ENCODE results near the gene OPCML. TPM values are rescaled to one million over a fixed set of nuclear protein-coding genes. Genes with fewer than 3 reads are reported as not detected.
"Not testable (repeated sequence)": the region's sequence is repeated elsewhere in the genome, so short reads cannot be mapped to it uniquely, and the experiment has no call there.

The OPCML gene
- total RNA-seq, 1 donor, result not detected

DNA sequence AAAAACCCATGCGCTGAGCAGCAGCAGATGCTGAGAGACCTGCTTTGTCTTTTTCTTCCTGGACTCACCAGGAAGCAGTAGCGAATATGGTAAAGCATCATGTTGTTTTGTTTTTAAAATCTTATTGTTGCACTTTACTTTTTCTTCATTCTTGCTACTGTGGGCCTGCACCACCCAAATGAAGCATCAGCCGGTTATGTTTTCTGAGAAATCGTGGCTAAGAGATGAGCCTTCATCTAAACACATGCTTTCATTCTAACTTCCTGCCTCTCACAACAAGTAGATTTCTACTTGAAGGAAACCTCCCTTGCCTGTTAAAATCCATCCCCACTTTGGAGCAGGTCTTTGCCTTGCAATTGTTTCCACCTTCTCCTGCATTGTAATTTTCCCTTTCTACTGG is 1136.0 kb downstream of the OPCML start:
- no peak overlapping the region for H3K4me3 ChIP-seq (ENCODE audit: low read depth, low read length)

DNA sequence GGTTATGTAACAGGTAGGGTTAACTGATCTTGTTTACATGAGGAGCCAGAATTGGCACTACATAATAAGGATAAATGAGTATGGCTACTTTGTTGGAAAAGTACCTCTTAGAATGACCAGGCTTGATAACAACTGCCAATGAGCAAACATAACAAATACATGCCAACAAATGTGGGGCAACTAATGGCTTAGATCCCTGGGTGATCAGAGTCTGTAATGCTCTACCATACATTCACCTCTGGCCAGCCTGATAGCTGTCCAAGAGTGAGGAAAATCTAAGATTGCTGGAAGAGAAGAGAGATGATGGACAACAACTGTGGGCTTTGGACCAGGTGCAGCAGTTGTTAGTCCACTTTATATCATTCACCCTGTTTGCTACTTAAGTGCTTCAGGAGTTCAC is 1136.9 kb downstream of the OPCML start:
- no peak overlapping the region for H3K4me3 ChIP-seq (ENCODE audit: low read depth, low read length)
- no peak for DNase-seq (ENCODE audit: low read depth)
- TF ChIP-seq, protein P1, sequence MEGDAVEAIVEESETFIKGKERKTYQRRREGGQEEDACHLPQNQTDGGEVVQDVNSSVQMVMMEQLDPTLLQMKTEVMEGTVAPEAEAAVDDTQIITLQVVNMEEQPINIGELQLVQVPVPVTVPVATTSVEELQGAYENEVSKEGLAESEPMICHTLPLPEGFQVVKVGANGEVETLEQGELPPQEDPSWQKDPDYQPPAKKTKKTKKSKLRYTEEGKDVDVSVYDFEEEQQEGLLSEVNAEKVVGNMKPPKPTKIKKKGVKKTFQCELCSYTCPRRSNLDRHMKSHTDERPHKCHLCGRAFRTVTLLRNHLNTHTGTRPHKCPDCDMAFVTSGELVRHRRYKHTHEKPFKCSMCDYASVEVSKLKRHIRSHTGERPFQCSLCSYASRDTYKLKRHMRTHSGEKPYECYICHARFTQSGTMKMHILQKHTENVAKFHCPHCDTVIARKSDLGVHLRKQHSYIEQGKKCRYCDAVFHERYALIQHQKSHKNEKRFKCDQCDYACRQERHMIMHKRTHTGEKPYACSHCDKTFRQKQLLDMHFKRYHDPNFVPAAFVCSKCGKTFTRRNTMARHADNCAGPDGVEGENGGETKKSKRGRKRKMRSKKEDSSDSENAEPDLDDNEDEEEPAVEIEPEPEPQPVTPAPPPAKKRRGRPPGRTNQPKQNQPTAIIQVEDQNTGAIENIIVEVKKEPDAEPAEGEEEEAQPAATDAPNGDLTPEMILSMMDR (IDR thresholded peaks at IDR 0.05; ENCODE audit: insufficient read depth, low read depth, low read length), result no peak

More for the DNA sequence above, 1136.0 kb downstream of the OPCML start:
- no peak for DNase-seq (ENCODE audit: low read depth)
- TF ChIP-seq, protein P1 (IDR thresholded peaks at IDR 0.05; ENCODE audit: insufficient read depth, low read depth, low read length), result no peak

DNA sequence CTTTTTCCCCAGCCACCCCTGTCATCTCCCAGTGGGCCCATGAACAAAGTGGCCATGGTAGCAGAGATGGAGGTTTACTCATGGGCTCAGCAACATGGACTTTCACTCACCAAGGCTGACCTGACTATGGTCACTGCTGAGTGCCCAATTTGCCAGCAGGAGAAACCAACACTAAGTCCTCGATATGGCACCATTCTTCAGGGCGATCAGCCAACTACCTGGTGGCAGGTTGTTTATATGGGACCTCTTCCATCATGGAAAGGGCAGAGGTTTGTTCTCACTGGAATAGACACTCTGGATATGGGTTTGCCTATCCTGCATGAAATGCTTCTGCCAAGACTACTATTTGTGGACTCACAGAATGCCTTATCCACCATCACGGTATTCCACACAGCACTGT is 1152.8 kb downstream of the OPCML start:
- no peak for DNase-seq (ENCODE audit: low read depth)
- TF ChIP-seq, protein P1 (IDR thresholded peaks at IDR 0.05; ENCODE audit: insufficient read depth, low read depth, low read length), result no peak
- H3K4me3 ChIP-seq (ENCODE audit: low read depth, low read length), result no peak overlapping the region

DNA sequence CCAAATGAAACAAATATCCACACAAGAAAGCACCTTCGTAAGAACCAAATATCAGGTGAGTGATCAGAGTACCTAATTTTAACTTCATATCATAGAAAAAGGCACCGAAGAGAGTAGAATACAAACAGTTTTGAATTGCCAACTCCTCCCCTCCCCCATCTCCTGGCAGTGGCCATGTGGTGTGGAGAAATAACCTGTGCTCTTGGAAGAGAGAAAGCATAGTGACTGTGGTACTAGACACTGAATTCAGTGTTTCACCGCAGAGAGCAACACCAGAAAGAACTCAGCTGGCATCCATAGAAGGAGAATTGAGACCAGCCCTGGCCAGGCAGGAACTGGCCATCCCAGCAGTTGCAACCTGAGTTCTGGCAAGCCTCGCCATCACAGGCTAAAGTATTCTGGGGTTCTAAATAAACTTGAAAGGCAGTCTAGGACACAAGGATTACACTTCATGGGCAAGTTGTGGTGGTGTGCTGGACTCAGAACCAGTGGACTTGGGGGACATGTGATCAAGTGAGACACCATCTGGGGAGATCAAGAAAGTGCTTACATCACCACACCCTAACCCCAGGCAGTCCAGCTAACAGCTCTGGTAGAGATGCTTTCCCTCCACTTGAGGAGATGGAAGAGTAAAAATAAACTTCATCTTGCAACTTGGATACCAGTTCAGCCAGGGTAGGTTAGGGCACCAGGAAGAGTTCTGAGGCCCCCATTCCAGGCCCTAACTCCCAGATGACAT is 1158.7 kb downstream of the OPCML start:
- TF ChIP-seq, protein P1 (IDR thresholded peaks at IDR 0.05; ENCODE audit: insufficient read depth, low read depth, low read length), result no peak
- DNase-seq (ENCODE audit: low read depth), result no peak
- no peak overlapping the region for H3K4me3 ChIP-seq (ENCODE audit: low read depth, low read length)

DNA sequence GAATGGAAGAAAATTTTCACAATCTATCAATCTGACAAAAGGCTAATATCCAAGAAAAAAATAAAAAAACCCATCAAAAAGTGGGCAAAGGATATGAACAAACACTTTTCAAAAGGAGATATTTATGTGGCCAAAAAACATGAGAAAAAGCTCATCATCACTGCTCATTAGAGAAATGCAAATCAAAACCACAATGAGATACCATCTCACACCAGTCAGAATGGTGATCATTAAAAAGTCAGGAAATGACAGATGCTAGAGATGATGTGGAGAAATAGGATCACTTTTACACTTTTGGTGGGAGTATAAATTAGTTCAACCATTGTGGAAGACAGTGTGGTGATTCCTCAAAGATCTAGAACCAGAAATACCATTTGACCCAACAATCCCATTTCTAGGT is 1162.2 kb downstream of the OPCML start:
- H3K4me3 ChIP-seq (ENCODE audit: low read depth, low read length); DNase-seq (ENCODE audit: low read depth): not testable (repeated sequence)

DNA sequence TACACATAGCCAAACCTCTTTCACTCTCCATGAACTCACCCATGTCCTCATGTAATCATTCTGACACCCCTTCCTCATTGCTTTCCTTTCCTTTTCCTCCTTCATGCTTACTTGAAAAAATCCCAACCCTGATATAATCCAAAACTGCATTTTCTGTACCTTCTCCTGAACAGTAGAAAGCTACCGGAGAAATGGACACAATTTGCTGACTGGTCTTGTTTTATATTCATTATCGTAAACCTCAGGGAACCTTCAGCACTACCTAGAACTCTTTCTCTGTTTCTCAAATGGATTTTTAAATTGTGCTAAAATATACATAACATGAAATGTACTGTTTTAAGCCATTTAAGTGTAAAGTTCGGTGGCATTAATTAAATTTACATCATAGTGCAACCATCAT is 1165.0 kb downstream of the OPCML start:
- TF ChIP-seq, protein P1 (IDR thresholded peaks at IDR 0.05; ENCODE audit: insufficient read depth, low read depth, low read length), result no peak
- DNase-seq (ENCODE audit: low read depth), result no peak
- H3K4me3 ChIP-seq (ENCODE audit: low read depth, low read length), result no peak overlapping the region

DNA sequence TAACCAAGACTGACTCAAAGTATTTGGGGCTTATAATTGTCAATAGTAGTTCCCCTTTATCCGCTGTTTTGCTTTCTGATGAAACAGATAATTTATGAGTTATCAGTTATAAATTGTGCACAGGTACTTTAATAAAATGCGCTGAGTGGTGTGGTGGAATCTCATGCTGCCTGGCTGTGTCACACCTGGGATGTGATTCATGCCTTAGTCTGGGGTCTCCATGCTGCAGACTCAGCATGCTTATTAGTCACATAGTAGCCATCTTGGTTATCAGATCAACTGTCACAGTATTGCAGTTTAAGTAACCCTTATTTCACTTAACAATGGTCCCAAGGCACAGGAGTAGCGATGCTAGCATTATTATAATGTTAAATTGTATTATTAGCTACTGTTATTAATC is 1166.7 kb downstream of the OPCML start:
- H3K4me3 ChIP-seq (ENCODE audit: low read depth, low read length), result no peak overlapping the region
- TF ChIP-seq, protein P1 (IDR thresholded peaks at IDR 0.05; ENCODE audit: insufficient read depth, low read depth, low read length), result no peak
- no peak for DNase-seq (ENCODE audit: low read depth)

Small RNAs within 50 kb of the gene (small RNA-seq; reads per million reads assigned to genes)
- not detected for gene RF00026
